Dermis microvascular lymphatic vessel endothelial cell (primary cell): ENCODE results near the gene HS1BP3. TPM values are rescaled to one million over a fixed set of nuclear protein-coding genes. Genes with fewer than 3 reads are reported as not detected.

Source experiments
- DNase-seq, 2 donors: peaks; one replicate each; pipeline versions ENCODE4 v3.0.0 to v3.0.0-alpha.2; 2010; ENCODE audit warnings: low read depth in 2 of 2
- total RNA-seq: library from RNA; depleted of rRNA; stranded (reverse); fragments of >200 nt; gene quantifications from 2 replicates; pipeline ENCODE4 v1.2.1, GENCODE V29; 2014

The HS1BP3 gene
- total RNA-seq, 1 donor from 2014 or later = 16.9 TPM

- DNase-seq = no peak
Measured at GRCh38 chr2:20618886-20619521, 31.9 kb downstream of the HS1BP3 start.

DNA sequence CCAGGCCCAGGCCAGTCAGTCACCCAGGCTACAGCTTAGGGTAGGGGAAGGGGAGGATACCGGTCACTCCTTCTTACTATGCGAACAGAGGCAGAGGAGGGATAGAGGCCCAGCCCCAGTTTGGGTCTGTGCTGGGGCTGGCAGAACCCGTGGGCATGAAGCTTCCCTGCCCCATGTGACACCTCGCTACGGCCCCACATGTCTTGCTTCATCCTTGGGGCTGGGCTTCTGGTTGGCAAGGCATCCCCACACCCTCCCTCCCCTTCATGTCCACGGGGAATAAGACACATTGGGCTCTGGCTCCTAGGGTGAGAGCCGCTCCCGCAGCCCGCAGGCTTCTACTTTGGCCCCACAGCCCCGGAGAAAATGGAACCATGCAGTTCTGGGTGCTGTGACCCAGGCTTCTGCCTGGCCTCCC is 32.4 kb downstream of the HS1BP3 start:
- DNase-seq = no peak

DNA sequence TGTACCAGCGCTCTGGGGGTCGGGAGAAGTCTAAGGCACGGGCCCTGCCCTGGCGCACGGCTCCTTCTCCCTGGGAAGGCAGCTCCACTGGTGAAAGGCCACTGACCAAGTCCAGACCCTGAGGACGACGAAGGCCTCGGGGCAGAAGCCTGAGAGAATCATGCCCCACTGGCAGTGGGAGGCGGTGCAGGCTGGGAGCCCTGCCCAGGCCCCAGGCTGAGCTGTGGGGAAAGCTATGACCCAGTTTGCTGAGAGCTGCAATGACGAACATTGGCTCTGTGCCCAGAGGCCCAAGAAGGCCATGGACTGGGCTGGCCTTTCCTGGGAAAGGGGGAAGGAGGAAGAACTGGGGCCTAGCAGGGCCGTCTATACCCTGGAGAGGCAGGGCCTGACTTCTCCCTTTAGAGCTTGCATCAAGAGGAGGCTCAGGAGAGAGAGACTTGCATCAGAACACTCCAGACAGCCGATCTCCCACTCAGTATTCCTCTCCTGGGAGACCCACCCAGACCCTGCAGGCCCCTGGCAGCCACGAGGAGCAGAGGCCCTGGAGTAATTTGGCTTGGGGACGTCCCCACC is 32.9 kb downstream of the HS1BP3 start:
- DNase-seq = peak; percentile 83 to 98

DNA sequence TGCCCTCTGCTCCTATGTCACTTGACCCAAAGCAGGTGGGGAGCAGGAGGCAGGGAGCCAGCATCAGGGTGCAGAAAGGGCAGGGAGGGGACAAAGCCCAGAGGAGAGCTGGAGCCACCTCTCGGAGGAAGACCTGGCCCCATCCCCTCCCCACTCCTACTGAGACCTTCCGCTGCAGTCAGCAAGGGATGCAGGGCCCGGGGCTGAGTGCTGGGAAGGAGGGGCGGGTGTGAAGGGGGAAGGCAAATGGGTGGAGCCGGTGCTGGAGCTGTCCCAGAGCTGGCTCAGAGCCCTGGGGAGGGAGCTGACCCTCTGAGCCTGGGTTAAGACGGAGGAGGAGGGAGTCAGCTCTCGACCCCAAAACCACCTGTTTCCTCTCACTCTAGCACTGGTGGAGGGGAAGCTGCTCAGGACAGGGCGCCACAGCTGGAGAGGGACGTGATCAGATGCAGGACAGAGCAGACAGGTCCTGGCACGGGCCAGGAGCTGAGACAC is 33.8 kb downstream of the HS1BP3 start:
- DNase-seq = peak in 1 of 2 donors; percentile 76

DNA sequence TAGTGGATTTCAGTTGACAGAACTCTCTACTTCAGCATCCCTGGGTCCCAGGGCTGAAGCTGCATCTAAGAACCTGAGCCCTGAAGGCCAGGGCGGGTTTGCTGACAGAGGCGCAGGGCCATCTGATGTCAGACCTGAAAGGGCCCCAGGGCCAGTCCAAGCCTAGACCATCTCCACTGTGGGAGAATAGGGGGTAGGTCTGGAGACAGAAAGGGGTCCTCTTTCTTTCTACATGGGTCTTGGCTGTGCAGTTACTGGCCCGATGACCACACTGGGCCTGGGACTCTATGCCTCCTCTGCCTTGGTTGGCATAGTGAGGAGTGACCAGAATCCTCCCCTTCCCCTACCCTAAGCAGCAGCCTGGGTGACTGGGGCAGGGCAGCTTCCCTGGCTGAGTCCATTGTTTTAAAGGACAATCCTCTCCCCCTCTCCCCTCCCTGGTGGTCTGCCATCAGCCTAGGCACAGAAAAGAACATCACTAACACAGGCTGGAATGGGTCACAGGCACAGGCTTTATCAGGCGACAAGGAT is 34.5 kb downstream of the HS1BP3 start:
- DNase-seq = no peak

DNA sequence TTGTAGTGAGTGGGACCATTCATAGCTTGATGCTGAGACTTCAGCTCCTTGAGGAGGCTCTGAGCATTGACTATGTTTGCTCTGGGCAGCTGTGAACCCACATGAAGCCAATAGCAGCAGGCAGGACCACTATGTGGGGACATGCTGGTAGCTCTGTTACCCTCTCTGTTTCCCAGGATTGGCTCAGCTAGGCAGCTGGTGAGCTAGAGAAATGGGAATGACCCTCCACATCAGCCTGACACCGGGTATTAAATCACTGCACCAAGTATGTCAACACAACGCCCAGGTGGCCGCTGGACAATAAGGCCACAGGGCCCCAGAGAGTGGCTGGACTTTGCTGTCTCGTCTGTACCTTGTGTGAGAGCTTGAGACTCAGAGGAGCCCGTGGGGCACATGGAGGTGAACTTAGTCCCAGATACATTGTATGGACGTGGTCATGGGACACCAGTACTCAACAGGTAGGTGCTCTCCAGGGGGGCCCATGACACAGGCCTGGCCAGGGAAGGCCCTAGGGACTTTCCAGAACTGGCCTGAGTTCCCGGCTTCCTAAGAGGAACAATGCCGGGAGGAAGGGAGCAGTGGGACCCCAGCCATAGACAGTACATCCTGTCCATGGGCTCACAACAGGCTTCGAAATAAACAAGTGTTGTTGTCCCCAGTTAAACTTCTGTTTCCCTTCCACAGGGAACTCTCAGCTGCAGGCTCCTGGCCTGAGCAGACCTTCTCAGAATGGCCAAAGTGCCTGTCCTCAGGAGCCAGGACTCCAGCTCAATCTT is 35.2 kb downstream of the HS1BP3 start:
- DNase-seq = peak; percentile 92 to 95

- DNase-seq = no peak
Measured at GRCh38 chr2:20615068-20615465, 35.8 kb downstream of the HS1BP3 start.

- peak in 1 of 2 donors; percentile 37 for DNase-seq
Measured at GRCh38 chr2:20614201-20615067, 36.5 kb downstream of the HS1BP3 start.

GRCh38 chr2:20612925-20613916 is 37.7 kb downstream of the HS1BP3 start:
- peak in 1 of 2 donors; percentile 40 for DNase-seq

- no peak for DNase-seq
Measured at GRCh38 chr2:20611844-20612356, 39.0 kb downstream of the HS1BP3 start.

DNA sequence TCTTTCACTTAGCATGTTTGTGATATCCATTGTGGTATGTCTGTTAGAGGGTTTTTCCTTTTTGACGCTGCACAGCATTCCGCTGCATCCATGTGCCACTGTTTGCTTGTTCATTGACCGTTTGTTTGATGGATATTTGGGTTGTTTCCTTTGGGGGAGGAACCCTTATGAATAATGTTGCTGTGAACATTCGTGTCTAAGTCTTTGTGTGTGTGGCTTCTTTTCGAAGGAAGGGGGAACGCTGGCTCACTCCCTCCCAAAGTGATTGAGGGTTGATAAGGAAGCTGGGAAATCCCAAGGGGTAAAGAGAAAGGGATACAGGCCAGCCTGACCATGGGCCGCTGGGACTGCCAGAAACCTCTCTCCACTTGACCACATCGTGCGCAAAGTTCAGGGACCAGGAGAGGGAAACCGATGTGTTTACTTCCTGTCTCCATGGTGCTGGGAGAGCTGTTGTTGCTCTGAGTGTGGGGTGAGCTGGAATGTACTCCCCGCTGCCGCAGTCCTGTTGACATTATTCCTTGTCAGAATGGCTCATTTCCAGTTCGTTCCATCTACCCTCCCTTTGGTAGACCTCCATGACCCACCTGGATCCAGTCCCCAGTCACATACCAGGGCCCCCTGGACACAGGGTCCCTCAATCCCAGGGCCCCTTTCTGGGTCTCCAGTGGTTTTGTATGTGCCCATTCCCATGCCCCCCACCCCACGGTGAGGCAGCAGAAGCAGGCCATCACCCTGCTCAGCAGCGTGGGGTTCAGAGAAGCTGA is 39.6 kb downstream of the HS1BP3 start:
- peak; percentile 99 to 100 for DNase-seq

- DNase-seq = no peak
Measured at GRCh38 chr2:20609995-20610357, 40.9 kb downstream of the HS1BP3 start.

DNA sequence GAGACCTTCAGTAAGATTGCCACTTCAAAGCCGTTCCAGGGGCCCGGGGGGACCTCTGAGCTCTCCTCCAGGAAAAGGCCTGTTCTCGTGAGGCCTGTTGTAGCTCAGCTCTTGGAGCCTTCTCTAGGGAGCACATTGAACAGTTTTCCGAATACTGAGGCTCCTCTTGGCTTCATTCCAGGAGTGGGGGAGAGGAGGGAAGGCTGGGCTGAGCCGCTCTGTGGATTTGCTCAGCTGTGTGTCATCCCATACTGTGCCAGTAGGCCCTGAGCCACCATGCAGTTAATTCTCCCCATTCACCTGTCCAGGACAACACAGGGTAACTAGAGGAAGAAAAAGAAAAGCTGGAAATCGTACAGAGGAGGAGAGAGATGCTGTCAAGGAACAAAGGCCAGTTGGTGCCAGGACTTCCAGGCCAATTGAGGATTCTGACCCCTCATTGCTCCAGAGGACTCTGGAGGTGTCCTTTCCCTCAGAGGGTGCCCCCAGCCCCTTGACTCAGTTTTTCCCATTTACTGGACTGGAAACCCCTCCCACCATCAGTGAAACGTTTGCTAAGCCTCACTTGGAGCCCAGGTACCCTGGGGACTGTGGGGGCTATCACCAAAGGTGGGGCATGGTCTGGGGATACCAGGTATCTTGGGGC is 41.4 kb downstream of the HS1BP3 start:
- DNase-seq = peak; percentile 55 to 62

DNA sequence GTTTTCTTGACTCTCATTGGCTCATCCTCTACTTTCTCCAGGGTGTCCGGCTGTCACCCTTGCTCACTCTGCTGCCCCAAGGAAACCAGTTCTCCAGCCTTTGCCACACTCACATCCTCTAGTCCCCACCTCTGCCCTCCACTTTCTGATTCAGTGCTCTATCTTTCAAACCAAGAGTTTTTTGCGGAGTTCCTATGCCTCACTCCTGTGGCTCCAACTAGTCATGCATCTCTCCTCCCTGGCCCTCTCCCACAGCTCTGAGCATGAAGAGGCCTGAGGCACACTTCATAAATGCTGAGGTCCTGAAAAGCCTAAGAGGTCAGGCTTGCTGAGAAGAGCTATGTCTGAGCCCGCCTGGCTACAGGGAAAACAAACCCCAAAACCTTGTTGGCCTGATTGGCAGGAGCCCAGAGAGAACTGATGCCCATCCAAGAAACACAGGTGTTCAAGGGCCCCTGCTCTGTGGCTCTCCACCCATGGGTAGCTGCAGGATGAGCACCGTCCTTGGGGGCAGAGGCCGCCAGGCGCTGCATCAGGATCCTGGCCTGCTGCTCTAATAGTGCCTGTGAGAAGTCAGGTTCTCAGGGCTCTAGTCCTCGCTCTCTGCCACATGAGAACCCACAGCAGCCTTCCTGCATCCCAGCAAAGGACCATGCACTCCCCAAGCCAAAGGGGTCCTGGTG is 42.1 kb downstream of the HS1BP3 start:
- no peak for DNase-seq

DNA sequence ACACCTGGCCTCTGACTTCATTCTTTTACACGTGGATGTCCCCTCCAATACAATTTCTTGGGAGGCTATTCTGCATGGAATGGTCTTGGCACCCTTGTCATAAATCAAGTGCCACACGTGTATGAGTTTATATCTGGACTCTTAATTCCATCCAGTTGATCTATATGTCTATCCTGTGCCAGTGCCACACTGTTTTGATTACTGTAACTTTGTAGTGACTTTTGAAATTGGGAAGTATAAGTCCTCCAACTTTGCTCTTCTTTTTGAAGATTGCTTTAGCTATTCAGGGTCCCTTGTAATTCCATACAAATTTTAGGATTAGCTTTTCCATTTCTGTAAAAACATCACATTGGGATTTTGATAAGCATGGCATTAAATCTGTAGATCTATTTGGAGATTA is 43.5 kb downstream of the HS1BP3 start:
- no peak for DNase-seq

DNA sequence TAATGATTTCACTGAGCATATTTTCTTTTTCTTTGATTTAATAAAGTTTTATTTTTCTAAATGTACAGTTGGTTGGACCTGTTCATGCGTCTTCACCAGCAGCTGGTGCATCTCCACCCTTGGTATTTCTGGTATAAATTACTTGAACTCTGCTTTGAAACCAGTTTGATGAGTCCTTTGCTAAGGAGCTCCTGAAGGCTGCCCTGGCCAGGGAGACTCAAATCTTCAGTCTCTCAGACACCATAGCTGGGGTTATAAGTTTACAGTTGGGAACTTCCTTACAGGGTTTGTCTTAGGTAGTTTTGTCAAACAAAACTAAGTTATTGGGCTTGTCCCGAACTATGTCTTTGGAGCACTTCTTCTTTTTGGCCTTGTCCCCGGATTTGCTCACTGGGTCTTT is 44.7 kb downstream of the HS1BP3 start:
- DNase-seq = no peak

DNA sequence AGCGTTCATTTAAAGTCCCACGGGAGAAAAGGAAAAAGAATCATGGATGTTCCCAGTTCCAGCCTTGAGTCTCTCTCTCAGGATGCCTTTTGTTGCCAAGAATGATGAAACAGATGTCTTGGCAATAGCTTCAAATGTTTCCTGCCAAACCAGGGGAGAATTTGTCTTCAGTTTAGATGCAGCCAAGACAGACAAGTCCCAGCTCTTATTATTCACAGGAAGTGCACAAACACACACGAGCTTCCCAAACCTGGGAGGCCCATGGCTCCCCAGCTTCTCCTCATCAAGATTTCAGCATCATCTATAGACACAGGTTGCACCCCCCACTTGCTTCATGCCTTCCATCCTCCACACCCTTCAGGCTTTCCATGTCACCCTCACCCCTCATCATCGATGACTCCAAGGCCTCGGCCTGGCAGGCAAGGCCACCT is 45.9 kb downstream of the HS1BP3 start:
- DNase-seq = peak in 1 of 2 donors; percentile 83

- no peak for DNase-seq
Measured at GRCh38 chr2:20604401-20604911, 46.4 kb downstream of the HS1BP3 start.
